Aorta (tissue), 5 donors: Measurements from ENCODE around the gene DENND4C. TPM values are rescaled to one million over a fixed set of nuclear protein-coding genes. Genes with fewer than 3 reads are reported as not detected.

Experiments used
- ATAC-seq: fragments of 200-7000 bp; cut with Tn5 transposase; one replicate; pipeline ENCODE4 v1.9.1; 2022; ENCODE audit warnings: moderate library complexity; ENCODE audit not compliant: low FRiP score
- DNase-seq, 2 donors: peaks; one replicate each; pipeline ENCODE4 v3.0.0-alpha.2; 2020
- H3K27ac ChIP-seq, 2 donors: one replicate each; pipeline ENCODE4 v1.5.1; 2013; ENCODE audit warnings: low read length in 2 of 2, mild to moderate bottlenecking in 2 of 2, moderate library complexity in 2 of 2, control low read depth in 1 of 2, inconsistent platforms in 1 of 2, low read depth in 1 of 2
- H3K27me3 ChIP-seq, 2 donors: one replicate each; pipeline ENCODE4 v1.6.1; 2013; ENCODE audit warnings: control low read depth in 1 of 2, low read length in 1 of 2, mild to moderate bottlenecking in 1 of 2, moderate library complexity in 1 of 2; ENCODE audit not compliant: insufficient read depth in 2 of 2, control insufficient read depth in 1 of 2
- H3K36me3 ChIP-seq, 2 donors: one replicate each; pipeline ENCODE4 v1.6.1; 2013; ENCODE audit warnings: control low read depth in 1 of 2, low read length in 1 of 2, mild to moderate bottlenecking in 1 of 2; ENCODE audit not compliant: insufficient read depth in 2 of 2, control insufficient read depth in 1 of 2
- H3K4me1 ChIP-seq, 2 donors: one replicate each; pipeline ENCODE4 v1.6.1; 2013; ENCODE audit warnings: low read length in 2 of 2, control low read depth in 1 of 2, mild to moderate bottlenecking in 1 of 2, moderate library complexity in 1 of 2; ENCODE audit not compliant: insufficient read depth in 2 of 2, control insufficient read depth in 1 of 2
- H3K4me3 ChIP-seq, 2 donors: one replicate each; pipeline ENCODE4 v1.5.1; 2013; ENCODE audit warnings: low read length in 2 of 2, control low read depth in 1 of 2, mild to moderate bottlenecking in 1 of 2
- H3K9me3 ChIP-seq: one replicate; pipeline ENCODE4 v1.6.1; 2013; ENCODE audit warnings: mild to moderate bottlenecking, low read length; ENCODE audit not compliant: control insufficient read depth
- whole genome bisulfite sequencing, 2 donors: extraction: QIAGEN DNeasy Blood & Tissue Kit; methylation state at CpG; one replicate each; pipeline ENCODE4 v1.1.7; 2013; 5-methylcytosine and 5-hydroxymethylcytosine counted together
- intact Hi-C, 2 donors: fragments of 100-400 bp; cut with DNase I; formaldehyde crosslinking; loops; one replicate each; pipeline versions ENCODE4 v1.14.2 to v1.15.0; 2022
- polyA plus RNA-seq, 2 donors: library from polyadenylated mRNA; stranded (reverse); fragments of 200-250 nt; gene quantifications; one replicate each; pipeline ENCODE4 v1.2.3, GENCODE V29; 2013
- total RNA-seq, 2 donors: library from RNA; stranded (reverse); fragmentation: NEBNext Ultra II Directional; extraction: Animal tissue kit (Norgen Biotek cat#: 25700); gene quantifications; one replicate each; pipeline ENCODE4 v1.2.1, GENCODE V29; 2021
- donor health status: healthy with polysubstance abuse.
- donor health status: Bipolar disorder and iron deficiency.
- donor health status: DM: no; HTN: no; CAD: no.
- donor health status: DM: no; HTN: no; CAD: no.
- donor health status: DM: yes; HTN: yes; CAD: no.

Gene DENND4C
- total and polyA plus RNA-seq, 4 donors, result 19.9 to 68.0 (median 35.3) TPM

DNA sequence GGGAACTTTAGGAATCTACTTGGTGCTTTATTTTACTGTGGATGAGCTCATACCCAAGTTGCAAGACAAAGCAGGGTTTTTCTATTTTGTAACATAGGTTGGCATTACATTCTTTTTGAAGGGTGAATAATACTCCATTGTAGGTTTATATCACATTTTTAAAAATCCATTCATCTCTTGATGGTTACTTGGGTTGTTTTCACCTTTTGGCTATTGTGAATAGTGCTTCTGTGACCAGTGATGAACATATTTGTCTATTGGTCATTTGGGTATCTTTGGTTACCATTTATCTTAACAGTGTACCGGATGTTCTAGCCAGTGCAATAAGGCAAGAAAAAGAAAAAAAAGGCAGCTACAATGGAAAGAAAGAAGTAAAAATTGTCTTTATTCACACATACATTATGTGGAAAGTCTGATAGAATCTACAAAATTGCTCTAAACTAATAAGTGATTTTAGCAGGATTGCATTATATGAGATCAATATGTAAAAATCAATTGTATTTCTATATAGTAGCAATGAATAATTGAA lies 40.0 kb downstream of the DENND4C start:
- no peak overlapping the region for H3K4me3 ChIP-seq
- H3K27me3 ChIP-seq, result no peaks in the 10 kb centered on the region
- no peaks in the 10 kb centered on the region for H3K4me1 ChIP-seq
- no peak overlapping the region for H3K27ac ChIP-seq
- ATAC-seq (no peak), DNase-seq (no peak)
- WGBS, 2 donors, result 100% methylated on average over 1 of the region's 1 CpG
- no peaks in the 10 kb centered on the region for H3K9me3 ChIP-seq
- H3K36me3 ChIP-seq, result no peaks in the 10 kb centered on the region
- intact Hi-C loops, result no loop called here

DNA sequence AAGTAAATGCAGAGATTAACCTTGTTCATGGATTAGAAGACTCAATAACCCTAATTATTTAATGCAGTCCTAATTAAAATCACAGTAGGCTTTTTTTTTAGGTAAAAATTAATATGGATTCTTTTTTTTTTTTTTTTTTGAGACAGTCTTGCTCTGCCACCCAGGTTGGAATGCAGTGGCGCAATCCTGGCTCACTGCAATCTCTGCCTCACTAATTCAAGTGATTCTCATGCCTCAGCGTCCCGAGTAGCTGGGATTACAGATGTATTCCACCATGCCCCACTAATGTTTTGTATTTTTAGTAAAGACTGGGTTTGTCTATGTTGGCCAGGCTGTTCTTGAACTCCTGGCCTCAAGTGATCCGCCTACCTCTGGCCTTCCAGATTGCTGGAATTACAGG lies 40.6 kb downstream of the DENND4C start:
- 96 to 98% methylated on average over 4 of the region's 4 CpGs for WGBS, 2 donors
- Histone ChIP-seq H3K36me3 (no peaks in the 10 kb centered on the region), H3K9me3 (no peaks in the 10 kb centered on the region), H3K4me1 (no peaks in the 10 kb centered on the region), H3K27ac (no peak overlapping the region), H3K27me3 (no peaks in the 10 kb centered on the region), H3K4me3 (no peak overlapping the region)
- DNase-seq (no peak), ATAC-seq (no peak)
- intact Hi-C loops, result no loop called here

DNA sequence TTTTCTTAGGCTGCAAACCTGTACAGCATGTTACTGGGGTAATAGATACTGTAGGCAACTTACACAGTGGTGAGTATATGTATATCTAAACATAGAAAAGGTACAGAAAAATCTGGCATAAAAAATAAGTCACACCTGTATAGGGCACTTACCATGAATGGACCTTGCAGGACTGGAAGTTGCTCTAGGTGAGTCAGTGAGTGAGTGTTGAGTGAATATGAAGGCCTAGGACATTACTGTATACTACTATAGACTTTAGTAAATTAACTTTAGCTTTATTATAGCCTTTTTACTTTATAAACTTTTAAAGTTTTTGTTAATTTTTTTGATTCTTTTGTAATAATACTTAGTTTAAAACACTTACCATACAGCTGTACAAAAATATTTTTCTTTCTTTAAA lies 51.3 kb downstream of the DENND4C start:
- no peaks in the 10 kb centered on the region for H3K36me3 ChIP-seq
- DNase-seq, result no peak
- H3K27ac ChIP-seq, result no peak overlapping the region
- no peaks in the 10 kb centered on the region for H3K9me3 ChIP-seq
- no peaks in the 10 kb centered on the region for H3K27me3 ChIP-seq
- no peaks in the 10 kb centered on the region for H3K4me1 ChIP-seq
- intact Hi-C loops, result no loop called here
- H3K4me3 ChIP-seq, result no peak overlapping the region
- ATAC-seq, result no peak

DNA sequence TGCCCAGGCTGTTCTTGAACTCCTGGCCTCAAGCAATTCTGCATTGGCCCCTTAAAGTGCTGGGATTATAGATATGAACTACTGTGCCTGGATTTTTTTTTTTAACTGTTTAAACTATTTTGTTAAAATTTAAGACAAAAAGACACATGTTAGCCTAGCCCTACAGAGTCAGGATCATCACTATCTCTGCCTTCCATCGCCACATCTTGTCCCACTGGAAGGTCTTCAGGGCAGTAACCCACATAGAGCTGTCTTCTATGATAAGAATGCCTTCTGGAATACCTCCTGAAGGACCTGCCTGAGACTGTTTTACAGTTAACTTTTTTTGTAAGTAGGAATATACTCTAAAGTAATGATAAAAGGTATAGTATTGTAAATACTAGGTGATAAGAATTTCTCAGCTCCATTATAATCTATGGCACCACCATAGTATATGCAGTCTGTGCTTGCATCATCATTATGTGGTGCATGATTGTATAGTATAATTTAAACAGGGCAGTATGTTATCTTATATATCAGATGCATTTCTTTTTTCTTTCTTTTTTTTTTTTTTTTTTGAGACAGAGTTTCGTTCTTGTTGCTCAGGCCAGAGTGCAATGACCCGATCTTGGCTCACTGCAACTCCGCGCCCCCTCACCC lies 52.7 kb downstream of the DENND4C start:
- no peaks in the 10 kb centered on the region for H3K36me3 ChIP-seq
- H3K27ac ChIP-seq, result no peak overlapping the region
- DNase-seq (no peak), ATAC-seq (no peak)
- no peaks in the 10 kb centered on the region for H3K9me3 ChIP-seq
- WGBS, 2 donors, result 87 to 88% methylated on average over 5 of the region's 5 CpGs
- intact Hi-C loops, result no loop called here
- H3K4me1 ChIP-seq, result no peaks in the 10 kb centered on the region
- no peak overlapping the region for H3K4me3 ChIP-seq
- H3K27me3 ChIP-seq, result no peaks in the 10 kb centered on the region

DNA sequence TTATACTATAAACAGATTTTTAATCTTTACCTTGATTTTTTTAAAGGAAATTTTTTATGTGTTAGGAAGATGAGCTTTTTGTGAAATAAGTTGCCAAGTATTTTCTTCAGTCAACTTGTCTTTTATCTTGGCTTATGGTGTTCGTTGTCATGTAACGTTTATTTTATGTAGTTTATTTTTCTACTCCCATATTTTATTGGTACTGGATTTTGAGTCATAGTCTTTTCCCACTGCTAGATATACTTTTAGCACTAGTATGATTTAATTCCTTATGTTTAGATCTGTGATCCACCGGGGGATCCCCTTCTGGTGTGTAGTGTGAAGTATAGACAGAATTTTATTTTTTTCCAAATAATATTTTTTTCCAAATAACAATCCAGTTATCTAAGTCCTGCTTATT lies 54.2 kb downstream of the DENND4C start:
- H3K27me3 ChIP-seq, result no peaks in the 10 kb centered on the region
- 49 to 50% methylated on average over 3 of the region's 3 CpGs for WGBS, 2 donors
- no peak for DNase-seq

DNA sequence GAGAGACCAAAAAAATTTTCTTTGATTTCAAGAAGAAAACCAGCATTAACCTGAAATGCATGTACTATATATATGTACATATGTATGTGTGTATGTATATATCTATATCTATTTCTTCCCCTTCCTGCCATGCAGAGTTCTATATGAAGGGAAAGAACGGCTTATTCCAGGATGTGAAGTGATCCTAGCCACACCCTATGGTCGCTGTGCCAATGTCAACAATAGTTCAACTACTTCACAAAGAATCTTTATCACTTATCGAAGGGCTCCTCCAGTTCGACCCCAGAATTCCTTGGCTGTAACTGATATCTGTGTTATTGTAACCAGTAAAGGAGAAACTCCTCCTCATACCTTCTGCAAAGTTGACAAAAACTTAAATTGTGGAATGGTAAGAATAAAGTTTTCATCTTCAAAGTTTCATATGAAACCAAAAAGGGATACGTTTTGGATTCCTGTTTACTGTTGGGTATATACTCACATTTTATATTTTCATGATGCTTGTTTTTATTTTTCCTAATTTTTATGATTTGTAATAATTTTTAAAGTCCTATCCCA lies 56.2 kb downstream of the DENND4C start:
- H3K4me1 ChIP-seq, result no peaks in the 10 kb centered on the region
- H3K27me3 ChIP-seq, result no peaks in the 10 kb centered on the region
- H3K36me3 ChIP-seq, result peaks cover 0 to 3% of the 10 kb centered on the region in 2 donors
- no peak overlapping the region for H3K4me3 ChIP-seq
- no peak overlapping the region for H3K27ac ChIP-seq
- no peak for DNase-seq
- no peak for ATAC-seq
- WGBS, 2 donors, result 49 to 54% methylated on average over 5 of the region's 5 CpGs
- H3K9me3 ChIP-seq, result no peaks in the 10 kb centered on the region
- intact Hi-C loops, result no loop called here

More for the DNA sequence above, 54.2 kb downstream of the DENND4C start:
- intact Hi-C loops, result no loop called here
- Histone ChIP-seq H3K4me1 (no peaks in the 10 kb centered on the region), H3K9me3 (no peaks in the 10 kb centered on the region), H3K27ac (no peak overlapping the region), H3K4me3 (no peak overlapping the region), H3K36me3 (no peaks in the 10 kb centered on the region)
- no peak for ATAC-seq

DNA sequence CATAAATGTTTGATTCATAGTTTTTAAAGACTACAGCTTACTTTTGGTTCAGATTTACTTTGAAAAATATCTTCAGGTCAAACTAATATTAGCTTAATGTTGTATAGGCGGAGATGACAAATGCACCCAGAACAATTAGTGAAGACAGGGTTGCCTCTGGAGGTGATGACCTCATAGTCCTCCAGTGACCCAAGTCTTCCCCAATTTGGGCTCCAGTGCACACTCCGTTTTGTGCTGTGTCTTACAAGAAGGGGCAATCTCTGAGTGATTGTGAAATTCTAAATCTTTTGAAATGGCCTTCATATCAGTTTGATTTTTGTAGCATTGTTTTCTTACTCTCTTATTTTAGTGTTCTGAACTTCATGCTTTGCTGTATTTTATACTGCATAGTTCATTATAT lies 57.6 kb downstream of the DENND4C start:
- ATAC-seq (no peak), DNase-seq (no peak)
- no peak overlapping the region for H3K4me3 ChIP-seq
- 84 to 88% methylated on average over 2 of the region's 2 CpGs for WGBS, 2 donors
- intact Hi-C loops, result no loop called here
- no peaks in the 10 kb centered on the region for H3K9me3 ChIP-seq
- H3K36me3 ChIP-seq, result peaks cover 0 to 3% of the 10 kb centered on the region in 2 donors
- no peaks in the 10 kb centered on the region for H3K27me3 ChIP-seq
- no peak overlapping the region for H3K27ac ChIP-seq
- H3K4me1 ChIP-seq, result no peaks in the 10 kb centered on the region

DNA sequence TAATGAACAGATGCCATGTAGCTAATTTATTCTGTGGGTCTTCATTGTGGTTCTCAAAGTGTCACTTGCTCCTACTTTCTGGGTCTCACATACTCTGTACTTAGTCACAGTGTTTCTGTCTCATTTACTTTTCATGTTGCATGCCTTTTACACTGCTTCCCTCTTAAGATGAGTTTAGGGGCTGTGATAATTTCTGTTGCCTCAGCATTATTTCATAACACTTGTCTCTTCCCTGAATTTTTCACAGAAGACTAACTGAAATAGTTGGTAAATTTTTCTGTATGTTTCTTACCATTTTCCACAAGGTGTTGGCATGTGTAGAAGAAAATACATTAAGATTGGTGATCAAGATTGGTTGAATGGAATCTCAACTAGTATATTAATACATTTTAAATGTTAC lies 59.6 kb downstream of the DENND4C start:
- intact Hi-C loops, result loop anchor here in 1 of 2 donors (5.0 kb wide), 1 partner anchor 58 kb away; the partner anchor contains the start of gene DENND4C
- Histone ChIP-seq H3K27me3 (no peaks in the 10 kb centered on the region), H3K27ac (no peak overlapping the region), H3K9me3 (no peaks in the 10 kb centered on the region), H3K4me1 (no peaks in the 10 kb centered on the region), H3K4me3 (no peak overlapping the region), H3K36me3 (peaks cover 0 to 6% of the 10 kb centered on the region in 2 donors)
- no peak for DNase-seq
- ATAC-seq, result no peak

DNA sequence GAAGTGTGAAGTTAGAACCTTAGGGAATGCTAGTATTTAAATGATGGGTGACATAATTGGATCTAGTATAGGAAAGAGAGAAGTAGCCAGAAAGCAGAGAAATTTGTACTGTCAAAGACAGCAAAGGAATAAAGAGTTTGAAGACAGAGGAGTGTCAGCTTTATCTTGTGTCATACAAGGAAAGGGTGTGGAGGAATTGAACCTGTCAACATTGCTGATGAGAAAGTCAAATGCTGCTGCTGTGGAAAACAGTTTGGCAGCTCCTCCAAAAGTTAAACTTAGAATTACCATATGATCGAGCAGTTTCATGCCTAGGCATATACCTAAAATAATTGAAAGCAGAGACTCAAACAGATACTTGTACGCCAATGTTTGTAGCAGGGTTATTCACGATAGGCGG lies 63.7 kb downstream of the DENND4C start:
- Histone ChIP-seq H3K27ac (no peak overlapping the region), H3K36me3 (peaks cover 0 to 6% of the 10 kb centered on the region in 2 donors), H3K4me1 (no peaks in the 10 kb centered on the region), H3K27me3 (no peaks in the 10 kb centered on the region), H3K9me3 (no peaks in the 10 kb centered on the region), H3K4me3 (no peak overlapping the region)
- 87 to 88% methylated on average over 4 of the region's 4 CpGs for WGBS, 2 donors
- ATAC-seq, result no peak
- DNase-seq, result no peak
- intact Hi-C loops, result loop anchor here in 1 of 2 donors (5.0 kb wide), 1 partner anchor 62 kb away; the partner anchor contains the start of gene DENND4C
